Measurements from ENCODE around the gene RBM47.

Gene RBM47

GRCh38 chr4:40403081-40403480 lies 226.6 kb downstream of the RBM47 start:
- TF ChIP-seq CTCF (conservative IDR thresholded peaks at IDR 0.05; ENCODE audit: control insufficient read depth, insufficient read depth, low read depth, low read length) = no peak
- no peak for DNase-seq (ENCODE audit: low read depth)
- no peak overlapping the region for H3K4me3 ChIP-seq (ENCODE audit: control insufficient read depth, low read depth, low read length)

GRCh38 chr4:40402556-40402955 lies 227.1 kb downstream of the RBM47 start:
- no peak for TF ChIP-seq CTCF (conservative IDR thresholded peaks at IDR 0.05; ENCODE audit: control insufficient read depth, insufficient read depth, low read depth, low read length)
- no peak for DNase-seq (ENCODE audit: low read depth)

GRCh38 chr4:40401631-40402030 lies 228.0 kb downstream of the RBM47 start:
- no peak for TF ChIP-seq CTCF (conservative IDR thresholded peaks at IDR 0.05; ENCODE audit: control insufficient read depth, insufficient read depth, low read depth, low read length)
- peak; percentile 25 for DNase-seq (ENCODE audit: low read depth)

More at GRCh38 chr4:40402556-40402955, 227.1 kb downstream of the RBM47 start:
- no peak overlapping the region for H3K4me3 ChIP-seq (ENCODE audit: control insufficient read depth, low read depth, low read length)

GRCh38 chr4:40401096-40401495 lies 228.6 kb downstream of the RBM47 start:
- TF ChIP-seq CTCF (conservative IDR thresholded peaks at IDR 0.05; ENCODE audit: control insufficient read depth, insufficient read depth, low read depth, low read length) = no peak
- no peak for DNase-seq (ENCODE audit: low read depth)
- H3K4me3 ChIP-seq (ENCODE audit: control insufficient read depth, low read depth, low read length) = no peak overlapping the region

More at GRCh38 chr4:40401631-40402030, 228.0 kb downstream of the RBM47 start:
- no peak overlapping the region for H3K4me3 ChIP-seq (ENCODE audit: control insufficient read depth, low read depth, low read length)

- no peak for TF ChIP-seq CTCF (conservative IDR thresholded peaks at IDR 0.05; ENCODE audit: control insufficient read depth, insufficient read depth, low read depth, low read length)
- no peak for DNase-seq (ENCODE audit: low read depth)
- H3K4me3 ChIP-seq (ENCODE audit: control insufficient read depth, low read depth, low read length) = no peak overlapping the region
Measured at GRCh38 chr4:40399578-40399977, 230.1 kb downstream of the RBM47 start.

- H3K4me3 ChIP-seq (ENCODE audit: control insufficient read depth, low read depth, low read length) = no peak overlapping the region
- peak; percentile 64 for DNase-seq (ENCODE audit: low read depth)
- TF ChIP-seq CTCF (conservative IDR thresholded peaks at IDR 0.05; ENCODE audit: control insufficient read depth, insufficient read depth, low read depth, low read length) = no peak
Measured at GRCh38 chr4:40395908-40396793, 233.5 kb downstream of the RBM47 start.

All from fibroblast of mammary gland (primary cell).